Fibroblast of skin of right quadriceps (primary cell): ENCODE results near the gene SH2D7.

Experiments
- DNase-seq: peaks from one replicate; pipeline ENCODE4 v3.0.0-alpha.2; 2013

The SH2D7 gene

DNA sequence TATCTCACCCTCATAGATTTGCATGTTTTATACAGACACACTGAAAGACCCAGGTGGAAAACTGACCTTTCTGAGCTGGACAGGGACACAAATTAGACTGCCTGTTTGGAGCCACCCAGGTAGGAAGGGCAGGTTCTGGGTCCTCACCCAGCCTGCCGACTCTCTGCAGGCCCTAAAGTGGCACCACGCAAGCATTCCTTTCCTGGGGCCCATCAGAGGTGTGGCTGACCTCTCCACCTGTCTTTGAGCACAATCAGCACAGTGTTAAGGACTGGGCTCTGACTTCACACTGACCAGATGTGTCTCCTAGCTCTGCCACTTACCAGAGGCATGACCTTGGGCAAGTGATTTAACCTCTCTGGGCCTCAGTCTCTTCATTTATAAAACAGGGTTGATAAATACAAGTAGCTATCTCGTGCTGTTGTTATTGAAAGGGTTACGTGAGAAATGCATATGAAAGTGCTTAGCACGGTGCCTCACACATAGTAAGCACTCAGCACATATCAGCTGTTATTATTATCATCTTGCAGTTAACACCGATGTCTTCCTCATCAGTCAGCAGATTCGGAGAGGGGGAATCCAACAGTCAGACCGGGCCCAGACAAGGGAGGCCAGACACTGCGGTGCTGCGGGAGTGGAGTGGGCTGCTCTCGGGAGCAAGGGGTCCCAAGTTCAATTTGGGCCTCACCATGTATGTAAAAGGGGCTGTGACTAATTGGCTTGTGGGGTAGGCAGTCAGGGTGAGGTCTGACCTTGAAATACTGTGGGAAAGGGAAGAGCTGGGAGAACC lies 12.9 kb upstream of the SH2D7 start:
- no peak for DNase-seq

- no peak for DNase-seq
Measured at GRCh38 chr15:78080088-78080460, 12.3 kb upstream of the SH2D7 start.

DNA sequence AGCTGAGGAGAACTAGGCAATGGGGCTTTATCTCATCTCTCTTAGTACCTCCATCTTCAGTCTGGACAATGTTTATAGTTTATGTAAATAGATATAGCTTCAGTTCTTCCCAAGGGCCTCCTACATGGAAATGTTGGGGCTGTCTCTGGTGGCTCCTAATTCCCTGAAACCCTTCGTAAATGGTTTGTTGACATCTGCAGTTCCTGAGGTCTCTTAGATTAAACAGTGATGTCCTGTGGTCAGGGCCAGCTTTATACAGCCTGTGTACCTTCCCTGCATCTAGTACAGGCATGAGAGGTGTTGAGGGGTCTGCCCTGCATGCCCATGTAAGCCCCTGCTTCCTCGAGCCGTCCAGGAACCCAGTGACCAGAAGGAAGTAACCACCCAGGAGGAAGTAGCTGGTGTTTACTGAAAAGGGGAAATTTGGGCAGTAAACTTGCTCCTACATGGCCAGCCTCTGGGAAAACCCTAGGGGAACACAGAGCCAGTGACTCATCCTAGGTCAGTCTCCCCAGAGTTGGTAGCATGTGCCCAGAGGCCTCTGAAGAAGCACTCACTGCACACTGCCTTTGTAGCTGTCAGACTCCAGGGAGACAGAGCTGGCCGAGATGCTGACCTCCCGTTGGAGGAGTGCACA lies 10.1 kb upstream of the SH2D7 start:
- no peak for DNase-seq

GRCh38 chr15:78082743-78083110 lies 9.6 kb upstream of the SH2D7 start:
- DNase-seq, result no peak

DNA sequence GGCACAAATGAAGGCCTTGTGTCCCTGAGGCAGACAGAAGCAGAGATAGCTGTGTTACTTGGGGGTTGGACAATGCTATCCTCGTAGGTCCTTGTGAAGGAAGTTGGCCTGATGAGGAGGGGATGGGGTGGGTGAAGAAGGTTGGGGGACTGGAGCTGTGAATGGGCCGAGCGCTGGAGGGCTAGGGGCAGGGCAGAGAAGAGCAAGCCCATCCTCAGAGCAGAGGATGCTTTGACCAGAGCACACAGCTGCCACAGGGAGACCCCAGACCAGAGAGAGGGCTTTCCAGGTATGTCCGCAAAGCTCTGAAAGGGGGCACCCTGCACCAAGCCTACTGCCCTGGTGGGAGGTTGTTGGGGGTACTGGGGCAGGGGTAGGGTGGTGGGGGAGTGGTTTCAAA lies 9.2 kb upstream of the SH2D7 start:
- DNase-seq, result no peak

GRCh38 chr15:78083687-78084448 lies 8.5 kb upstream of the SH2D7 start:
- no peak for DNase-seq

DNA sequence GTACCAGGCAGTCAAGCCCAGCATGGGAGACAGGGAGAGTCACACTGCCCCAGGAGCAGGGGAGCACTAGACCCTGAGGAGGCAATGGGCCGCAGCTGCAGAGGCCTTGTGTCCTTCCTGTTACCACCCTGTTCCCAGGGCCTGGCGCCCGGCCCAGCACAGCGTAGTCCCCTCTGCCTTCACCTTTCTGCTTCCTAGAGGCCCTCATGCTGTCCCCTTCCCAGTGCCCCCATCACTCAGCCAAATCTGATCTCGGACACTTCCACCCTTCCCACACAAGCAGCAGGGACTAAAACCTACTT lies 8.0 kb upstream of the SH2D7 start:
- no peak for DNase-seq

DNA sequence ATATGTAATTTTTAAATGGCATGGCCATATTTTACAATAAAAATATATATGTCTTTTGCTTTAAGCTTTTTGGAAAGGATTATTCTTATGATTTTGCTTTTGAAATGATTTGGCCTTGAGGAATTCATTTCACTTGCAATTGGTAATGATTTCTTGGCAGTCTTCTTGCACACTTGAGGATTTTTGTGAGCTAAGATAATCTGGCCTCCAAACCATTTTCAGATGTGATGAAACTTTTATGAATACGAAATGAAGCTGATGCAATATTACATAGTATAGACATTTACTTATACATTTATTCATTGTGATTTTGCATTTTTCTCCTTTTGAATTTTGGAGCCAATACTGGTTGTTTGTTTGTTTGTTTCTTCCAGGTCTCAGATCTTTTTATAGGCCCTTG lies 6.4 kb upstream of the SH2D7 start:
- DNase-seq, result peak; percentile 93

GRCh38 chr15:78087951-78088772 lies 4.2 kb upstream of the SH2D7 start:
- no peak for DNase-seq

DNA sequence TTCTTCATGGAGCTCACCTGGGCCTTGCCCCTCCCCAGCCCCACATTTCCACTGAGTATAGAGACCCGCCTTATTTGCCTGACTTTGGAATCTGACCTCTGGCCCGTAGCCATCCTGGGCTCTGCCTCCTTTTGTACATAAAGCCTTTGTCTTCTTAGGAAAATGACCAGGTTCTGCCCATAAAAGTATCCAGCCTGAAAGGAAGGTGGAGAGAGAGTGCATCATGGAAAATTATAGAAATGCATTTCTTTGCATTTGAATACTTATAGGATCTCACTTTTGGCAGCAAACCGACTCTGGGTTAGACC lies 3.6 kb upstream of the SH2D7 start:
- no peak for DNase-seq

DNA sequence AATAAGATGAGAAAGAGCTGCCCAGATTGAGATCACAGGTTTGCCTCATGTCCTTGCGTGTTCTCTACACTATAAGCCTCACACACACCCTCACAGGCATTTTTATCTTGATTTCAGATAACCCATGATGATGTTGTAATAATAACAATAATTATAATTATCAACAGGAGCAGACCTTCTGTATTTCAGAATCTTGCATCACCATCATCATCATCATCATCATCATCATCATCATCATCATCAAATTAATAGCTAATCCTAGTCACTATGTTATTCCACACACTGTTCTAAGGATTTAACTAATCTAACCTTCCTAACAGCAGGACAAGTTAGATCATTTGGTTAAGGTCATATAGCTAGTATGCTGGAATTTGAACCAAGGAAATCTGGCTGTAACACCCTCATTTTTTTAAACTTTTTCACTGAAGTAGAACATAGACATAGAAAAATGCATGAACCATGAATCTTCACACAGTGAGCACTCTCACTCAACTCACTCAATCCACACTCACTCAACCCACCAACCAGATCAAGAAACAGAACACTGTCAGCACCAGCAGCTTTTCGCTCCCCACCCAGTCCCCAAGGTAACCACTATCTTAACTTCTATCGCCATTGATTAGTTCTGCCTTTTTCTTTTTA lies 1.8 kb upstream of the SH2D7 start:
- peak; percentile 18 for DNase-seq

DNA sequence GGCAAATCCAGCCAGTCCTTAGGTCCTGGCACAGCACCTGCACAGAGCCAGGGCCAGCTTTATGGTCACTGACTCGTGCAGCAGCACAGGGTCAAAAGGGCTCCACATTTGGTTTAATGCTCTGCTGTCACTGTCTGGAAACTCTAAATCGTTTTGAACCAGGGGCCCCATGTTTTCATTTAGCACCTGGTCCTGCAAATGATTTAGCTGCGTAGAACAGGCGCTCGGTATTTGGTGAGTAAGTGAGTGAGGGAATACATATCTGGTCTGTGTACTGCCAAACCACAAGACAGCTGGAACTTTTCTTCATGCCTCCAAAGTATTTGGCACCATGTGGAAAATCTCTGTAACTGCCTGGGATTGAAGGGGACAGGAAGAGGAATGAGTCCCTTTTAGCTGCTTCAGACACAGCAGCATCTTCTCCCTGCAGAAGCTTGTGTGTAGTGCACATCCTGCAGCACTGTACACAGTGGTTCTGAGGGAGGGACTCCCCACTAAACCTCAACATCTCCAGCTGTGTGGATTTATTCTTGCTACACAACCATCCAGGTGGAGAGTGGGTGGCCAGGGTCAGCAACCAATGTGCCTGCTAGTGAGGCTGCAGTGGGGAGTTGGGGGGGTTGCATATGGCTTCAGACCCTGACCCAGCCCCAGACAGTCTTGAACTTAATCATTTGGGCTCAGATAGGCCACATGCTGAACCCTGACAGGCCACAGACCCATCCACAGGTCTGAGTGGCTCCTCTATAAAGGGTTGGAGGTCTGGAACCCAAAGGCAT lies 1.1 kb downstream of the SH2D7 start:
- peak; percentile 91 for DNase-seq

- DNase-seq, result no peak
Measured at GRCh38 chr15:78097667-78098066, 5.3 kb downstream of the SH2D7 start.

GRCh38 chr15:78098131-78098755 lies 5.9 kb downstream of the SH2D7 start:
- DNase-seq, result no peak

GRCh38 chr15:78100886-78101285 lies 8.5 kb downstream of the SH2D7 start:
- DNase-seq, result no peak

- no peak for DNase-seq
Measured at GRCh38 chr15:78101423-78102105, 9.2 kb downstream of the SH2D7 start.

GRCh38 chr15:78102211-78102610 lies 9.8 kb downstream of the SH2D7 start:
- DNase-seq, result no peak

- no peak for DNase-seq
Measured at GRCh38 chr15:78102741-78103140, 10.4 kb downstream of the SH2D7 start.

DNA sequence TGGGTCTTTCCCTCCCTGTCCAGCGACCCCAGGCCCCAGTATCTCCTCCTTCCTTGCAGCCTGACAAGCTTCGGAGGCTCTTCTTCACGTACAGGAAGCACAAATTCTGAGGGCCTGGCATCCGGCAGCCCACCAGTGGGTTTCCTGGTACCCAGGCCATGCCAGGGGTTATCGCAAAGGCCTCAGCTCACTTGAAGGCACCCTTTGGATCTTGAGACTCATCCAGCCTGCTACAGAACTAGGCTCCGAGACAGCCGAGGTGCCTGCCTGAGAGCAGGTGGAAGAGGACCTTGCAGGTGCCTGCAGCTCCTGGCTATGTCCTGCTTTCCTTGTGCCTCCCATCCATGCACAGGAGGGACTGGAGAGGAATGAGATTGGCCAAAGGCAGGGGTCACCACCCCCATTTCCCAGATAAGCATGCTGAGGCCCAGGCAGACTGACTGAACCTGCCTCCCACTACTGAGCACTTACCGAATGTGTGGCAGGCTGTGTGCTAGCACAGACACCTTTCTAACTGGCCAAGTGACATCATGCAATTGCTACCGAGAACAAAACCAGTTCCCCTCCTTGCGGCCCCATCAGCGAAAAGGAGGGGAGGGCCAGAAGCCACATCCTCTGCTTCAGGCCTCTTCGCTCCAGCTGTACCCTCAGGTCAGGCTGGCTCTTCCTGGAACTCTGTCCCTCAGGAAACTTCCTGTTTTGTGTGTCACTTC lies 11.2 kb downstream of the SH2D7 start:
- no peak for DNase-seq

DNA sequence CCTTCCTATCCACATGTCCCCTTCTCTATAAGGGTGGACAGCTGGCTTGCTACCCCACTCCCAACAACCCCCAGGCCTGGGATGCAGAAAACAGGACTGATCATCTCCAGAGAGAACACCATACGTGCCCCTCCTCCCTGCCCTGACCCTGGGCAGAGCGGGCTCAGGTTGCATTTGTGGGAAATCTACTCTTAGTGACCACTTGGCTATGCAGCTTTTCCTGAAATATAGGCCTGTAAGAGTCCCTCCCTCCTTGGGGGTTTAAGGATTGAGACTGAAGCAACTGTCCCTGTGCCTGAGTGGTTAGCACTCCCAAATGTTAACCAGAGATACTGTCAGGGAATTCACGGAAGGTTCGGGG lies 11.7 kb downstream of the SH2D7 start:
- DNase-seq, result no peak
